IPS-18c (cell line): ENCODE measurements around the gene BBS7.

Source experiments
- H3K4me3 ChIP-seq: 2 replicates; pipeline ENCODE4 v1.7.0; 2013; ENCODE audit warnings: low read depth, mild to moderate bottlenecking, low read length, moderate library complexity; ENCODE audit not compliant: insufficient read depth
- H3K9me3 ChIP-seq: one replicate; pipeline ENCODE4 v1.6.1; 2013; ENCODE audit warnings: mild to moderate bottlenecking, low read length, moderate library complexity; ENCODE audit not compliant: control insufficient read depth, insufficient read depth

The BBS7 gene

DNA sequence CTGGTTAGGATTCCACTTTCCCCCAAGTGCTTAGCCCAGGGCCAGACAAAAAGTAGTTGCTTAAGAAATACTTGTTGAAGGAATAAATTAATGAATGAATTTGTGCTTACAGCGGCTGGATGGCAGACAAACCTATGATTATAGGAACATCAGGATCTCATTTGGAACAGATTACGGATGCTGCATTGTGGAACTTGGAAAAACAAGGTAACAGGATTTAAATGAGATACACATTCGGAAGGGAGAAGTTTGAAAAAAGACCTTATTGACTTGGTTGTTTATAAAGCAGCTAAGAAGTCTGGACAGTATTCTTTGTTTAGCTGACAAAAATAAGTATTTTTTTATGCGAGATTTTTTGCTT lies 68.6 kb downstream of the BBS7 start:
- Histone ChIP-seq H3K4me3 (peak overlapping the region; percentile 81), H3K9me3 (no peaks in the 10 kb centered on the region)

DNA sequence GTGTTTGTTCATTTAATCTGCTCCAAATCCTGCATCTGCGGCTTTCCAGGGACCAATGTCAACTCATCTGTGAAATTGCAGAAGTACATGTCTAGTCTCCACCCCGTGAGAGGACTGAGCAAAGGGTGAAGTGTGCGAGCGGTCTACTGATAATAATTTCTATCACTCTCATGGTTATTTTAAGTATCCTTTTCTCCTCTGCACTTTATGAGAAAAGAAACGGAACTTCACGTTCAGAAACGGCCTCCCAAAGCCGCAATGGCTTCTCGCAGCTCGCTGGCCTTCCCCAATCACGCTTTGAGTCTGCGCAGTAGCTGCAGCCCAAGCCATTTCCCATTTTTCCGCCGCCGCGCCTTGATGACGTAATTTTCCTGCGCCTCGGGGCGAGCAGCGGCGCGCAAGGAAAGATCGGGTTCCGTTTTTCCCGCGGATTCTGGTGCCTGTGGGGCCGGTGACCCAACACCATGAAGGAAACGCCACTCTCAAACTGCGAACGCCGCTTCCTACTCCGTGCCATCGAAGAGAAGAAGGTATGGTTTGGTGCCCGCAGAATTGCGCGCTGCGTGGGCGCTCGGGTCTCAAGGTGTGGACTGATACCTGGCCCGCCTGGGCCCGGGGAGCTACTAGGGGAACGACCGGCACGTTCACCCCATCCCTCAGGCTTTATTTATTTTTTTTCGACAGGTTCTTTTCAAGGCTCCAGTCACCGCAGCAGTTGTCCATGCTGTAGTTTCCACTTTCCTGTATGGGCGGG lies 69.1 kb downstream of the BBS7 start, which contains the start of gene EXOSC9:
TSS of gene EXOSC9 (plus strand) at position 363 of the 754 bp plus-strand sequence. CDS start at position 465, 102 bp downstream.
- H3K9me3 ChIP-seq: no peaks in the 10 kb centered on the region
- H3K4me3 ChIP-seq: peak within 1 kb of the TSS; percentile 81

DNA sequence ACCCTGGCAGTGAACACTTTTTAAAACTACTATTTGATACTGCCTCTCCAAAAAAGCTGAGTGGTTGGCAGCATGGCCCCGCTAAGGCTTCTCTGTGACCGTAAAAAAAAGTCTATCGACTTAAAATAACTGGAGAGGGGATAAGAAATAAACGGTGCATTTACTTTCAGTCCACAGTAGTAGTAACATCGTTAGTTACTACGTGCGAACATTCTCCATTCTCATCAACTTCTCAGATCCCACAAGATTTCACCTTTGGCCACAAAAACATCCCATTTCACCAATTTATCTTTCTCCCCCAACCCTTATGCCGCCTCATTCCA lies 69.7 kb downstream of the BBS7 start:
- Histone ChIP-seq H3K9me3 (no peaks in the 10 kb centered on the region), H3K4me3 (peak overlapping the region; percentile 81; the same call in 1 of the 2 replicates)

DNA sequence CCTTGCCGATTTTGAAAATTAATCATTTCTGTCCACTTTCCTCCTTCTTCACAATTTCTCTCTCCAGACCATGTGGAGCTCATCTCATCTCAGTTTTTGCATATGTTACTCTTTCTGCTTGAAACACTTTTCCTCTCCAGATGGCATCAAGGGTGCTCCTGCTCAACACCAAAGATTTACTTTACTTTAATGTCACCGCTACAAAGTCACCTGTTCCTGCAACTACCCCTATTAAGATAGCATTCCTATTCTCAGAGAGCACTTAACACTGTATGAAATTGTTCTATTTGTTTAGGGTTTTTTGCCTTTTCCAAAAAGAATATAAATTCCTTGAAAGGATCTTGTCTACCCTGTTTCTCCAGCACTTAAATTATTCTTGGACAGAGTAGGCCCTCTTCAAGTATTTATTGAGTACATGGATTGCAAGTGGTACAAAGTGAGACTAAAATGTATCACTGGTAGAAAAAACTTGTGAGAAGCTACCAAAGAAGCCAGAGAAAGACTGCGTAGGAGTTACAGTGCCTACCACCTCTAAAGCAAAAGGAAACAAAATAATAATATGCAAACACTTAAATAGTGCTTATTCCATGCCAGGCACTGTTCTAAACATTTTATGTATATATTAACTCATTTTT lies 70.3 kb downstream of the BBS7 start:
- Histone ChIP-seq H3K4me3 (no peak overlapping the region), H3K9me3 (no peaks in the 10 kb centered on the region)

DNA sequence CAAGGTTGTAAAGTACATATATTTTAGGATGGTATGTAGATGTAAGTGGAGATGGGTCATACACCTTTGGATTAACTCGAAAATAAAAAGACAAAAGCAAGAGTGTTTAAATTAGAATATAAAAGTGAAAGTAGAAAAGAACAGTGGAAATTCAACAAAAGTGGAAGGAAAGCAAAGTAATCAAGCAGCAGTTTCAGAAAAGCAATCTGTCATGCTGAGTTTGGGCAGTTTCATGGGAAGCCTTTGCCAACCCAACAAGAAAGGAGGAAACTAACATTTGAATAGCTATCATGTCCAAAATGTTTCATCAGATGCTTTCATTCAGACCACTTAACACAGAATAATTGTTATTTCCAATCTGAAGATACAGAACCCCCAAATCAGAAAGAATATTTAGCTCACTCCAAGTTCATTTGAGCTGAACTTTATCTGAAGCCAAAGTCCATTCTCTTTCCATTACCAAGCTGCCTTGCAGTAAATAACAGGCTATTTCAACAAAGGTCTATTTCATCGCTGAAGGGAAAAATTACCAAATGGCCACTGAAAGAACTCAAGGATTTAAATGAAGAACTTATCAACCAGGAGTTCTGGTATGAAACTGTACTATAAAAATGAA lies 71.0 kb downstream of the BBS7 start:
- no peaks in the 10 kb centered on the region for H3K9me3 ChIP-seq
- H3K4me3 ChIP-seq: no peak overlapping the region

DNA sequence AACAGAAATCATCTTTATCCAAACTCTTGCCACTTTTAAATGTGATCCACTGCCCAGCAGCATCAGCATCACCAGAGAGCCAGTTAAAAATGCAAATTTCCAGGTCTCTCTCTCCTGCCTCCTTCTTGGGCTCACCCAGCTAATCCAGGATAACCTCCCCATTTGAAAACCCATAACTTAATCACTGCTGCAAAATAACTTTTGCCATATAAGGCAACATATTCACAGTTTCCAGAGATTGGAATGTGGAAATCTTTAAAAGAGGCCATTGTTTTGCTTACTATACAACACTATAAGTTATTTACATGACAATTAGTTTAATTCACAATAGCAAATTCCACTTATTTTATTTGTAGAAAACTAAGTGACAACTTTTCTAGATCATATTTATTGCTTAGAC lies 74.0 kb downstream of the BBS7 start:
- no peak overlapping the region for H3K4me3 ChIP-seq
- H3K9me3 ChIP-seq: no peaks in the 10 kb centered on the region

GRCh38 chr4:121794505-121795188 lies 75.6 kb downstream of the BBS7 start:
- Histone ChIP-seq H3K4me3 (no peak overlapping the region), H3K9me3 (no peaks in the 10 kb centered on the region)

DNA sequence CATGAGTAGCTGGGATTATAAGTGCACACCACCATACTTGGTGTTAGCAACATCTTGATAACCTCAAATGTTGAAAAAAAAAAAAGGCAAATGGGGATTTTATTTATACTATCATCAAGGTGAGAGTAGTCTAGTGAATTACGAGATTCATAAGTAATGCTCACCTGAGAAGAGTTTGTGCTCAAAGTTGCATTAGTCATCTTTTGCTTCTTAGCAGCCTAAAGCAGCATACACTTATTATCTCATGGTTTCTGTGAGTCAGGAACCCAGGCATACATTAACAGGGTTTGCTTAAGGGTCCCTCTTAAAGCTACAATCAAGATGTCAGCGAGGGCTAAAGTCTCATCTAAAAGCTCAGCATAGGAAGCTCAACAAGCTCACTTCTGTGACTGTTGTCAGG lies 77.3 kb downstream of the BBS7 start:
- H3K4me3 ChIP-seq: no peak overlapping the region
- peaks cover 2% of the 10 kb centered on the region for H3K9me3 ChIP-seq

DNA sequence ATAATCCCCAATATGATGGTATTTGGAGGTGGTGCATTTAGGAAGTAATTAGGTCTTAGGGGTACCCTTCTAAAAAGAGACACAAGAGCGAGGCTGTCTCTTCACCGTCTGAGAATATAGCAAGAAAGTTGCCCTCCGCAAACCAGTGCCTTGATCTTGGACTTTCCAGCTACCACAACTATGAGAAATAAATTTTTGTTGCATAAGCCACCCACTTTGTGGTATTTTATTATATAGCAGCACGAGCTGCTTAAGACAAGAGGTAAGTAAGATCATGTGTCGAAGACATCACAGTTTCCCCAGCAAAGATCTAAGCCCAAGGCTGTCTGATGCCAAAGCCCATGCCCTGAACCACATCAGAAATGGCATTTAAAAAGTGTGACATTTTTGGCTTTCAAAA lies 78.8 kb downstream of the BBS7 start:
- no peak overlapping the region for H3K4me3 ChIP-seq
- H3K9me3 ChIP-seq: peaks cover 2% of the 10 kb centered on the region

GRCh38 chr4:121790976-121791375 lies 79.3 kb downstream of the BBS7 start:
- H3K4me3 ChIP-seq: no peak overlapping the region
- peaks cover 2% of the 10 kb centered on the region for H3K9me3 ChIP-seq

DNA sequence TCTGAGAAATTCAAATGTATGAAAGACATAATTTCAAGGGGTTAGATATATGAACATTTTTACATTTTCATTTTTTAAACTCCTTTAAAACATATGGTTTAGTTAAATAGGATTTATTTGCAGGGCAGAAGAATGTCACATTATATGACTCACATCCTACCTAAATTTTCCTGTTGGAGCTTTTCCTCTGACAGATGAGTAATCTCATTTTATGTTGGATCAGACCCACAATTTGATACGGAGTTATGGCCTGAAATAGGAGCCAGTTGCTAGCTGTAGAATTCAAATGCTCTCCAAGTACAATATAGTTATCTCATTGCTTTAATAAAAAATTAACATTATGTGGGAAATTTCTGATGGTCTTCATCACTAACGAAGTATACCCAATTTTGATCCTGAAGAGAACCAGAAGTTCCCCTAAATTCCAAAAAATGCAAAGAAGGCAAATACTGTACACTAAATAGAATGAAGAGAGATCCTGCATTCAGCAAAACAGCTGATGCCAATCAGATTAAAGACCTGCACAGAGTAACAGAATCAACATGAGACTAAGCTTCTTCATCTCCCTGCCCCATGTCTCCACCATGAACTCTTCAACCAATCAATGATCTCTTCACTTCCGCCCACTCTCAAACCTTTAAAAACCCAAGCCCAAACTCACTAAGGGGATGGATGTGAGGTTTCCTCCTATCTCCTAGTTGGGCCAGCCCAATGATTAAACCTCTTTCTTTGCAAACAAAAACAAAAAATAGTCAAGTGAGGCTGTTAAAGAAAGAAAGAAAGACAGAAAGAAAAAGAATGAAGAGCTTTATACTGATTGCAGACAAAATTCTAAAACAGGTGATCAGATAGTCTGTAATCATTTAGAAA lies 80.1 kb downstream of the BBS7 start:
- Histone ChIP-seq H3K9me3 (peaks cover 2% of the 10 kb centered on the region), H3K4me3 (no peak overlapping the region)

DNA sequence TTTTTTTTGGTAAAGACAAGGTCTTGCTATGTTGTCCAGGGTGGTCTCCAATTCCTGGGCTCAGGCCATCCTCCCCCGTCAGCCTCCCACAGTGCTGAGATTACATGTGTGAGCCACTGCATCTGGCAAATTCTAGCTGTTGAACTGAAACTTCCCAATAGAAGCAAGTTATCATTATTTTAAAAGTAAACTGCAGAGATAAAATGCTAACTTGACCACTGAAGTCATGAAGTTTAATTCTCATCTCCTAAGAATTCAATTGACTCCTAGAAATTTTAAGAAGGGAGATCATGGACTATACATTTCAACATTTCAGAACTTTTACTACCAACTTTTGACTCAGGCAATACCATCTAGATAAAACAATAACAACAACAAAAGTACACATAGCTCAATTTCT lies 80.8 kb downstream of the BBS7 start:
- Histone ChIP-seq H3K4me3 (no peak overlapping the region), H3K9me3 (peaks cover 2% of the 10 kb centered on the region)

DNA sequence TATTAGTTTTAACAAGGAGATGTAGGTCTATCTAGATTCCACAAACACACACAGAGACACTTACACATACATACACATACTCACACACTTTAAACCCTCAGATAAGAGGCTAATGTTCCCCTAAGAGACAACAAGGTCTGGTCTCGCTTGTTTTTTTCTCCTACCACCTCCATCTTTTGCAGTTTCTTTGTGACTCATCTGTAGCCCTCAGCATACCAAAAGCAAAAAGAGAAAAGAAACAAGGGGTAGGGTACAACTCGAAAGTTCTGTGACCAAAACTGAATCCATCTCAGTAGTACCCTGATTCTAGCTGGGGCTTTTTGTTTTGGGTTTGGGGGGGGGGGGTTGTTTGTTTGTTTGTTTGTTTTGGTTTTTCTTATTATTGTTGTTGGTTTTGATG lies 81.4 kb downstream of the BBS7 start:
- H3K4me3 ChIP-seq: no peak overlapping the region
- peaks cover 2% of the 10 kb centered on the region for H3K9me3 ChIP-seq

- Histone ChIP-seq H3K4me3 (no peak overlapping the region), H3K9me3 (peaks cover 2% of the 10 kb centered on the region)
Measured at GRCh38 chr4:121786221-121786620, 84.1 kb downstream of the BBS7 start.

DNA sequence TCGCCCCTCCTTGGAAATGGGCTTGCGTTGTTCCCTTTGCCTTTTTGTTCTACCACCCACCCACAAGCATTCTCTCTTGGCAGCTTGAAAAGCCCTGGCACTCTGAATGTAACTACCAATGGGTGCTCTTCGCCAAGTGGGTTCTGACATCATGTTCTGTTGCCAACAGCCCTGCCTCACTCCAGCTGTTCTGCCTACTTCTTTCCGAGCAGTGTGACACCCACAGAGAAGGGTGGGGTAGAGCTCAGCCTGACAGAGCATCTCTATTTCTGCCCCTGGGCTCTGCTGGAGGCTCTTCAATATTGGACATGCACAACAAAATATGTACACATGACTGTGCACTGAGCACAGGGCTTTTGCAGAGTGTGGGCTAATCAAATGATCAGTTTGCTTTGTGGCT lies 84.8 kb downstream of the BBS7 start:
- H3K9me3 ChIP-seq: peaks cover 2% of the 10 kb centered on the region
- H3K4me3 ChIP-seq: no peak overlapping the region

GRCh38 chr4:121784975-121785374 lies 85.3 kb downstream of the BBS7 start:
- peaks cover 2% of the 10 kb centered on the region for H3K9me3 ChIP-seq
- no peak overlapping the region for H3K4me3 ChIP-seq

DNA sequence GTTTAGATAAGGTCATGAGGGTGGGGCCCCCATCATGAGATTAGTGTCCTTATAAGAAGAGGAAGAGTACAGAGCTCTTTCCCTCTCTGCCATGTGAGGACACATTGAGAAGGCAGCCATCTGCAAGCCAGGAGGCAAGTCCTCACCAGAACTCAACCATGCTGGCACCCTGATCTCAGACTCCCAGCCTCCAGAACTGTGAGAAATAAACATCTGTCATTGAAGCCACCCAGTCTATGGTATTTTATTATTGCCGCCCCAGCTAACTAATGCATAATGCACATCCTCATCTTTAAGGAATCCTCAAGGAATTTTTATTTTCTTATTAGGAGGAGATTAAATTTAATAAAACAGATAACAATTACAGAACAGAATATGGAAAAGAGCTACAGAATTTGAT lies 85.9 kb downstream of the BBS7 start:
- H3K9me3 ChIP-seq: peaks cover 2% of the 10 kb centered on the region
- no peak overlapping the region for H3K4me3 ChIP-seq
